Testis (tissue), 5 donors: ENCODE results near the gene HK2. TPM values are rescaled to one million over a fixed set of nuclear protein-coding genes. Genes with fewer than 3 reads are reported as not detected.
"Not testable (repeated sequence)": the region's sequence is repeated elsewhere in the genome, so short reads cannot be mapped to it uniquely, and the experiment has no call there.

Experiments used
- DNase-seq: peaks from one replicate; pipeline ENCODE4 v3.0.0-alpha.2; 2019
- H3K27ac ChIP-seq, 2 donors: fragments of 200-600 bp; sonication (generic); one replicate each; pipeline ENCODE4 v1.5.1; 2019
- H3K27me3 ChIP-seq: fragments of 200-600 bp; sonication (generic); one replicate; pipeline ENCODE4 v1.5.1; 2019
- H3K36me3 ChIP-seq: fragments of 200-600 bp; sonication (generic); one replicate; pipeline ENCODE4 v1.5.1; 2017; ENCODE audit warnings: low read depth; ENCODE audit errors: missing control alignments
- H3K4me1 ChIP-seq: fragments of 200-600 bp; sonication (generic); one replicate; pipeline ENCODE4 v1.5.1; 2019
- H3K4me3 ChIP-seq, 2 donors: fragments of 200-600 bp; sonication (generic); one replicate each; pipeline ENCODE4 v1.5.1; 2017 to 2019
- H3K9me3 ChIP-seq: fragments of 200-600 bp; sonication (generic); one replicate; pipeline ENCODE4 v1.5.1; 2017
- POLR2A ChIP-seq: fragments of 450-650 bp; IDR thresholded peaks from one replicate; pipeline ENCODE4 v1.6.1; 2017; ENCODE audit warnings: antibody characterized with exemption, mild to moderate bottlenecking, moderate library complexity
- WGBS, 2 donors: methylation state at CpG; one replicate each; pipeline ENCODE4 v1.1.5; 2018; 5-methylcytosine and 5-hydroxymethylcytosine counted together
- intact Hi-C: fragments of 100-400 bp; cut with DNase I; formaldehyde crosslinking; loops from one replicate; pipeline ENCODE4 v1.15.1; 2023; ENCODE audit warnings: low total_unique reads
- long read RNA-seq, 2 donors: transcript quantifications; one replicate each; lab custom pipeline, GENCODE V29; 2026
- polyA plus RNA-seq: library from polyadenylated mRNA; stranded (reverse); fragments of 350-450 nt; fragmentation: Illumina TruSeq; extraction: RNeasy Lipid Tissue Mini Kit (QIAGEN cat#74804); gene quantifications from one replicate; pipeline ENCODE4 v1.2.3, GENCODE V29; 2014; ENCODE audit warnings: low read depth, low replicate concordance; ENCODE audit not compliant: insufficient read depth
- total RNA-seq, 2 donors: library from RNA; depleted of rRNA; stranded (reverse); fragments of >200 nt; gene quantifications; one replicate each; pipeline ENCODE4 v1.2.3, GENCODE V29; 2016
- TF ChIP-seq, protein P1 (sequence below), 3 experiments: fragments of 450-650 bp in 2 of 3; fragments of 200-600 bp in 1 of 3; sonication (generic) in 1 of 3; IDR thresholded peaks; one replicate each; pipeline ENCODE4 v1.5.1; 2016 to 2019; ENCODE audit warnings: antibody characterized with exemption in 3 of 3, mild to moderate bottlenecking in 2 of 3, moderate library complexity in 1 of 3

The HK2 gene
- total RNA-seq (100 to 1,000 TPM; 142 to 164 TPM), polyA plus RNA-seq (83.5 TPM)
- long read RNA-seq, donor 1, full-length matches to known transcripts = 10 of 210 reads
- long read RNA-seq, donor 1, partial matches to known transcripts = 200 of 210 reads
- long read RNA-seq, donor 1, other reads (novel, unspliced or antisense) = 0 of 210 reads
- long read RNA-seq, donor 2, full-length matches to known transcripts = 5 of 37 reads
- long read RNA-seq, donor 2, partial matches to known transcripts = 32 of 37 reads
- long read RNA-seq, donor 2, other reads (novel, unspliced or antisense) = 0 of 37 reads

DNA sequence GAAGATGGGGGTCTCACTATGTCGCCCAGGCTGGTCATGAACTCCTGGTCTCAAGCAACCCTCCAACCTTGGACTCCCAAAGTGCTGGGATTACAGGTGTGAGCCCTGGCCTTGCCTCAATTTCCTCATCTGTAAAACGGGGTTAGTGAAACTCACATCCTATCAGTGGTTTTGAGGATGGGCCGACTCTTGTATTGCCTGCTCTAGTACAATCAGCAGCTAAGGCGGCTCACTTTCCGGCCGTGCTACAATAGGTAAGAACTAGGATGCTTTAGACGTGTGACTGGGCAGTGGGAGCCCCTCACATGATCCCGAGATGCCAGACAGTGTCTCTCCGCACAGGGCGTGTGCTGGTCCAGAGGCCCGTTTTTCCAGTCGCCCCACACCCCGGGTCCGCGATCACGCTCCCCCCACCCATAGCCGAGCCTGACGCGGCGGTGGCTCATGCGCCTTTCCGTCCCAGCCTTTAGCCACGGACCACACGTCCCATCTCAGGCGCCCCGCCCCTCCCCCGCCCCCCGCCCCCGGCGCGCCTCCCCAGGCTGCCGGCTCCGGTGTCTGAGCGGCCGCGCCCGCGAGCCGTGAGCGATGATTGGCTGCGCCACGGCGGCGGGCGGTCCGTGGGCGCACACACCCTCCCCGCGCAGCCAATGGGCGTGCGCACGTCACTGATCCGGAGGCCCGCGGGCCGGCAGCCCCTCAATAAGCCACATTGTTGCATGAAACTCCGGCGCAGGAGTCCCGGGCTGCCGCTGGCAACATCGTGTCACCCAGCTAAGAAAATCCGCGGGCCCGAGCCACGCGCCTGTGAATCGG, at the start of gene HK2:
HK2 (plus strand) TSS at position 710 of the 816 bp plus-strand sequence. CDS start 454 bp downstream, outside the sequence.
- Histone ChIP-seq H3K9me3 (no peaks in the 10 kb centered on the region), H3K27ac (peak within 1 kb of the TSS; percentile 87 to 91), H3K4me3 (peak within 1 kb of the TSS; percentile 76 to 95), H3K4me1 (peaks cover 12% of the 10 kb centered on the region), H3K36me3 (no peaks in the 10 kb centered on the region), H3K27me3 (no peaks in the 10 kb centered on the region)
- peak; percentile 96 for DNase-seq
- TF ChIP-seq POLR2A = peak; percentile 60
- TF ChIP-seq, protein P1, sequence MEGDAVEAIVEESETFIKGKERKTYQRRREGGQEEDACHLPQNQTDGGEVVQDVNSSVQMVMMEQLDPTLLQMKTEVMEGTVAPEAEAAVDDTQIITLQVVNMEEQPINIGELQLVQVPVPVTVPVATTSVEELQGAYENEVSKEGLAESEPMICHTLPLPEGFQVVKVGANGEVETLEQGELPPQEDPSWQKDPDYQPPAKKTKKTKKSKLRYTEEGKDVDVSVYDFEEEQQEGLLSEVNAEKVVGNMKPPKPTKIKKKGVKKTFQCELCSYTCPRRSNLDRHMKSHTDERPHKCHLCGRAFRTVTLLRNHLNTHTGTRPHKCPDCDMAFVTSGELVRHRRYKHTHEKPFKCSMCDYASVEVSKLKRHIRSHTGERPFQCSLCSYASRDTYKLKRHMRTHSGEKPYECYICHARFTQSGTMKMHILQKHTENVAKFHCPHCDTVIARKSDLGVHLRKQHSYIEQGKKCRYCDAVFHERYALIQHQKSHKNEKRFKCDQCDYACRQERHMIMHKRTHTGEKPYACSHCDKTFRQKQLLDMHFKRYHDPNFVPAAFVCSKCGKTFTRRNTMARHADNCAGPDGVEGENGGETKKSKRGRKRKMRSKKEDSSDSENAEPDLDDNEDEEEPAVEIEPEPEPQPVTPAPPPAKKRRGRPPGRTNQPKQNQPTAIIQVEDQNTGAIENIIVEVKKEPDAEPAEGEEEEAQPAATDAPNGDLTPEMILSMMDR (IDR thresholded peaks at IDR 0.05) = no peak
- 7 to 22% methylated on average over 7 to 36 of the region's 67 CpGs for WGBS, 2 donors
- intact Hi-C loops = no loop called here

- intact Hi-C loops = no loop called here
- no peaks in the 10 kb centered on the region for H3K9me3 ChIP-seq
- H3K4me3 ChIP-seq = no peak overlapping the region
- no peaks in the 10 kb centered on the region for H3K36me3 ChIP-seq
- no peak for TF ChIP-seq POLR2A
- TF ChIP-seq, protein P1 (IDR thresholded peaks at IDR 0.05) = no peak
- H3K4me1 ChIP-seq = no peaks in the 10 kb centered on the region
- H3K27ac ChIP-seq = no peak overlapping the region
- no peaks in the 10 kb centered on the region for H3K27me3 ChIP-seq
- DNase-seq = no peak
- 88 to 90% methylated on average over 2 of the region's 2 CpGs for WGBS, 2 donors
Measured at GRCh38 chr2:74789271-74789670, 44.7 kb upstream of the HK2 start.

DNA sequence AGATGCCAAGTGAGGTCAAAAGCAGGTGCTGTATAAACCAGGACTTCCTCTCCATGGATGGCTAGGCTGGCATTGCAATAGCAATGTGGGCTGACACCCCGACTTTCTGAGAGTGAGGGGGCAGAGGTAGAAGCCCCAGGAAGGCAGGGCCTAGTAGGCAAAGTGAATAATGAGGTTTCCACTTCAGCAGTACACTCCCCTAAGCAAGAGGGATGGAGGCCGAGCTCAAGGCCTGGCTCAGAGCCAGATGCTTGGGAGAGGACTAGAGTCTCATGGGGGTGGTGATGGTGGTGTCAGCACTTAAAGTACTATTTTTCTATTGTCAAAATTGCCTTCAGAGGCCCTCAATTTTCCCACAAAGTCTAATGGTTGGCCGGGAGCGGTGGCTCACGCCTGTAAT, 41.6 kb upstream of the HK2 start:
- H3K4me1 ChIP-seq = no peaks in the 10 kb centered on the region
- no peak for DNase-seq
- H3K4me3 ChIP-seq = no peak overlapping the region
- H3K27me3 ChIP-seq = no peaks in the 10 kb centered on the region
- no peak for TF ChIP-seq POLR2A
- TF ChIP-seq, protein P1 (IDR thresholded peaks at IDR 0.05) = no peak
- 78% methylated on average over 5 of the region's 5 CpGs; no CpG with 5 or more reads in 1 of the 2 donors for WGBS, 2 donors
- no peaks in the 10 kb centered on the region for H3K36me3 ChIP-seq
- intact Hi-C loops = no loop called here
- H3K27ac ChIP-seq = no peak overlapping the region
- no peaks in the 10 kb centered on the region for H3K9me3 ChIP-seq

DNA sequence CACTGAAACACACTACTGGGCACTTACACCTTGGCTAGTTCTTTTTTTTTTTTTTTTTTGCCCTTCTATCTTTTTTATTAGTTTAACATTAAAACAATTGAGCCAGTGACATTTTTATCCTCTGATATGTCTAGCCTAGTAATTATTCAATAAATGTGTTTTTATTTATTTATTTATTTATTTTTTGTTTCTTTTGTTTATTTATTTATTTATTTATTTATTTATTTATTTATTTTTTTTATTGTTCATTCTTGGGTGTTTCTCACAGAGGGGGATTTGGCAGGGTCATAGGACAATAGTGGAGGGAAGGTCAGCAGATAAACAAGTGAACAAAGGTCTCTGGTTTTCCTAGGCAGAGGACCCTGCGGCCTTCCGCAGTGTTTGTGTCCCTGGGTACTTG, 39.0 kb upstream of the HK2 start:
- H3K27me3 ChIP-seq, H3K36me3 ChIP-seq, H3K4me1 ChIP-seq, H3K27ac ChIP-seq, H3K4me3 ChIP-seq, DNase-seq, intact Hi-C loops, H3K9me3 ChIP-seq: not testable (repeated sequence)
- no CpG with 5 or more reads among the region's 2 CpGs for WGBS, 2 donors

DNA sequence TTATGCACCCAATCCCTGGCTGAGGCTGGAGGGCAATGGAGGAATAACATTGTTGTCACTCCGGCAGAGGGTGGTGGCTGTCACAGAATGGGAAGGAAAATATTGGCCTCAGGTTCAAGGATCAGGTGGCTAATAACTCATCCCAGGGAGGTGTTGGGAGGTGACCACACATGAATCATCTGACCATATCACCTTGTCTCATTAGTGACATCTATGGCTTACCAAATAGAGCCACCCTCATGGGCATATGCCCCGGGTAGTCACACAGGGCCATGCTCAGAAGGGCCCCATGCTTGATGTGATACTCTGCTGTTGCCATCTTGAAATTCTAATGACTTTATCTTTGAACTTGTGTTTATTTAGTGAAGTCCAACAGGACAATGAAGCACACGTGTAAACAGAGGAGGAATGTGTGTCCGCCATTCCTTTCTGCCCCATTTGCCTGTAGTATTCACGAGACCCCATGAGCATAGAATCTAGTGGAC, 27.5 kb upstream of the HK2 start:
- no peak overlapping the region for H3K4me3 ChIP-seq
- no peak for DNase-seq
- TF ChIP-seq, protein P1 (IDR thresholded peaks at IDR 0.05) = no peak
- H3K27me3 ChIP-seq = no peaks in the 10 kb centered on the region
- peaks cover 14% of the 10 kb centered on the region for H3K4me1 ChIP-seq
- peak overlapping the region in 1 of 2 donors; percentile 61 for H3K27ac ChIP-seq
- H3K9me3 ChIP-seq = no peaks in the 10 kb centered on the region
- intact Hi-C loops = no loop called here
- no peaks in the 10 kb centered on the region for H3K36me3 ChIP-seq
- WGBS, 2 donors = 91 to 93% methylated on average over 5 of the region's 5 CpGs
